Measurements from ENCODE around the gene SLC41A1. TPM values are rescaled to one million over a fixed set of nuclear protein-coding genes. Genes with fewer than 3 reads are reported as not detected.
A peak's percentile ranks its signal among the peaks of the same experiment; 100 is the strongest.
"Not testable (repeated sequence)": the region's sequence is repeated elsewhere in the genome, so short reads cannot be mapped to it uniquely, and the experiment has no call there.

The SLC41A1 gene
- polyA plus RNA-seq, 3 donors from 2014 or later: 5.2 to 14.9 (median 6.4) TPM

DNA sequence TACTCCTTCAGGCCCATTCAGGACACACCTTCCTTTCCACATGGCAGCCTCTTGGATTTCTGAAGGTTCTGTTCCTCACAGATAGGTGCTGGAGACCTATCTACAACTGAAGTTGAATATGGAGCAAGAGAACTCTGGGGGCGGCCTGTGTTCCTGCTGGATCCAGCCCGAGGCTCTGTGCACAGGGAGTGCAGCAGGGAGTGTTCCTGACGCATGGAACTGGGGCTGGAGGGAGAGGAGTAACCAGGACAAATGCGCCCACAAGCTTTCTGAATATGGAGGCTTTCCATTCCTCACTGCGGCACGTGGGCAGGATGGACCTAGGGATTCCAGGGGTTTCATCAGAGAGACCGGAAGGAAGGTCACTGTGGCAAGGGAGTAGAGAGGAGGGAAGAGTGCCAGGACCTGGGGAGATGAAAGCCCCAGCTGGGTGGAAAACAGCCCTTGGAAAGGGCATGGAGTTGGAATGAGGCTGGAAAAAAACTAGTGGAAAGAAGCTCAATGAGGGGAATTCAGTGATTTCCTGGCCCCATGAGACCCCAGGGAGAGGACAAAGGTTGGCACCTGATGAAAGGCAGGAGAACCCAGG is 24.5 kb upstream of the SLC41A1 start:
- no peak overlapping the region for H3K27ac Mint-ChIP-seq
- no peak for DNase-seq
- H3K9me3 Mint-ChIP-seq: no peaks in the 10 kb centered on the region
- peaks cover 3 to 6% of the 10 kb centered on the region in 2 donors for H3K4me1 Mint-ChIP-seq
- peaks cover 0 to 8% (median 8%) of the 10 kb centered on the region in 3 donors for H3K36me3 Mint-ChIP-seq
- no peaks in the 10 kb centered on the region for H3K27me3 Mint-ChIP-seq (ENCODE audit: low read depth in 3 of 3)
- no peak overlapping the region for H3K4me3 Mint-ChIP-seq

DNA sequence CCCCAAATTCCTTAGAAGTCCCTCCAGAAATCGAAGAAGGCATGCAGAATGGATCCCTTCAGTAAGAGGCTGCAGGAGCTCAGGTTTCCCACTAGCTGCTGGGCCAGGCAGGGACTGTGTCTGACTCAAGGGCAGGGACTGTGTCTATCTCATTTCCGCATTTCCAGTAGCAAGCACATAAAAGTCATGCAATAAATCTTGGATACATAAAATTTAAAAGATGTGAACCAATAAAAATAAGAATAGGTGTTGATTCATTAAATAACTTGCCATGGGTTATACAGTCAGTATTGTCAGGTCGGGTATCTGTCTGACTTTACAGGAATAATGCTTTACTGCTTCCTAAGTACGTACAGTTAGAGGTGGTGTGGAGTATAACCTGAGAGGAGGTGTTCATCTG is 21.8 kb upstream of the SLC41A1 start:
- no peak overlapping the region for H3K4me3 Mint-ChIP-seq
- no peak for DNase-seq
- no peak overlapping the region for H3K27ac Mint-ChIP-seq
- no peaks in the 10 kb centered on the region for H3K4me1 Mint-ChIP-seq
- peaks cover 0 to 8% (median 8%) of the 10 kb centered on the region in 3 donors for H3K36me3 Mint-ChIP-seq
- H3K9me3 Mint-ChIP-seq: no peaks in the 10 kb centered on the region
- no peaks in the 10 kb centered on the region for H3K27me3 Mint-ChIP-seq (ENCODE audit: low read depth in 3 of 3)

DNA sequence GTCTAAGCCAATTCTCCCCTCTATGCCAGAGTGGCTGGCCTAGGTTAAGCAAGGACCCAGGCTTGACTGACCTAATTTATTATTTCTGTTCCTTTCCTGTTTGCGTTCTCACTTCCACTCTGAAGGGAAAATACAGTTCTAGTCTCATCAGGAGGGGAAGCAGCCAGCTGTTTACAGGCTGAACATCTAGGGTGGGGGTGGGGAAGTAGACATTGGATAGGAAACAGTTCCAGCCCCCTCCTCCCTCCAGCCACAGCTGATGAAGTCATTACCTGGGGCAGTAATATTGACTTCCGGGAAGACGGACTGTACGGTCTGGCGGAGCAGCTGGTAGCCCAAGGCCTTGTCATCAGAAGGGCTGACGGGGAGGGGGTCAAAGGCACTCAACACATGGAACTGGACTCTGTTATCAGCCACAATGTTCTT is 19.3 kb upstream of the SLC41A1 start:
- Mint-ChIP-seq H3K36me3 (peaks cover 0 to 12% (median 4%) of the 10 kb centered on the region in 3 donors), H3K9me3 (no peaks in the 10 kb centered on the region), H3K4me1 (no peaks in the 10 kb centered on the region), H3K27ac (no peak overlapping the region), H3K27me3 (ENCODE audit: low read depth in 3 of 3) (peaks cover 0 to 3% (median 0%) of the 10 kb centered on the region in 3 donors), H3K4me3 (no peak overlapping the region)
- no peak for DNase-seq

DNA sequence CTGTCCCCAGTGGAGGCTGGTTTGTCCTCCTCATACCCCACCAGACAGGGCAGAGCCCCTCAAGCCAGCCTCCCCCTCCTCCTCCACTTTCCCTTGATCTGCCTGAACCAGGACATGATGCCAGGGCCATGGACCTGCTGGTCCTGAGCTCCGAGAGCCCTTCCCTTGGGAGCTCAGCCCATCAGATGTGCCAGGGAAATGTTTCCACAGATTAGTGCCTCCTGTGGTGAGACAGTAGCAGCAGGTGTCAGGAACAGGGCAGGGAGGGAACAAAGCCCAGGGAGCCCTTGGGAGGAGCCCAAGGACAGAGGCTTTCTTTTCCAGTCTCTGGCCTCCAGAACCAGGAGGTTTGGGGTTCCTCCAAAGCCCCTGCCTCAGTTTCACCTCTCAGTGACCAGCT is 14.6 kb upstream of the SLC41A1 start:
- H3K9me3 Mint-ChIP-seq: no peaks in the 10 kb centered on the region
- peaks cover 4 to 19% (median 6%) of the 10 kb centered on the region in 3 donors for H3K36me3 Mint-ChIP-seq
- no peak overlapping the region for H3K27ac Mint-ChIP-seq
- peaks cover 0 to 3% (median 0%) of the 10 kb centered on the region in 3 donors for H3K27me3 Mint-ChIP-seq (ENCODE audit: low read depth in 3 of 3)
- no peak for DNase-seq
- no peak overlapping the region for H3K4me3 Mint-ChIP-seq
- peaks cover 12 to 16% of the 10 kb centered on the region in 2 donors for H3K4me1 Mint-ChIP-seq

DNA sequence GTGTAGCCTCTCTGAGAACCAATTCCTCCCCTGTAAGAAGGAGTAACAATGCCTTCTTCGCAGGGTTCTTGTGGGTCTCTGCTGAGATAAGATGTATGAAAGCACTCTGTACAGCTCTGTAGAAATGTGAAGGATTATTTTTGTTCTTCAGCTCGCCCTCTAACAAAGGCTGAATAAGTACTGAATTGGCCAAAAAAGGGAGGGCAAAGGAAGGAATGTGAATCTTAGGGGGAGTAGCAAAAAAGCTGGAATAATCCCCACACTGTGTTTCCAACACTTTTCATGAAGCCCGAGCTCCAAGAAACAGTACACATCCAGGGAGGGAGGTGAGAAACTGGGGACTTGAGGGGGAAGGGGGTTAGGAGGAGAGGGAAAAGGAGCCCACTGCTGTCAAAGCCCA is 14.0 kb upstream of the SLC41A1 start:
- Mint-ChIP-seq H3K27me3 (ENCODE audit: low read depth in 3 of 3) (peaks cover 0 to 3% (median 0%) of the 10 kb centered on the region in 3 donors), H3K9me3 (no peaks in the 10 kb centered on the region), H3K27ac (no peak overlapping the region), H3K36me3 (peaks cover 4 to 19% (median 6%) of the 10 kb centered on the region in 3 donors), H3K4me1 (peaks cover 12 to 16% of the 10 kb centered on the region in 2 donors), H3K4me3 (no peak overlapping the region)
- DNase-seq: no peak

DNA sequence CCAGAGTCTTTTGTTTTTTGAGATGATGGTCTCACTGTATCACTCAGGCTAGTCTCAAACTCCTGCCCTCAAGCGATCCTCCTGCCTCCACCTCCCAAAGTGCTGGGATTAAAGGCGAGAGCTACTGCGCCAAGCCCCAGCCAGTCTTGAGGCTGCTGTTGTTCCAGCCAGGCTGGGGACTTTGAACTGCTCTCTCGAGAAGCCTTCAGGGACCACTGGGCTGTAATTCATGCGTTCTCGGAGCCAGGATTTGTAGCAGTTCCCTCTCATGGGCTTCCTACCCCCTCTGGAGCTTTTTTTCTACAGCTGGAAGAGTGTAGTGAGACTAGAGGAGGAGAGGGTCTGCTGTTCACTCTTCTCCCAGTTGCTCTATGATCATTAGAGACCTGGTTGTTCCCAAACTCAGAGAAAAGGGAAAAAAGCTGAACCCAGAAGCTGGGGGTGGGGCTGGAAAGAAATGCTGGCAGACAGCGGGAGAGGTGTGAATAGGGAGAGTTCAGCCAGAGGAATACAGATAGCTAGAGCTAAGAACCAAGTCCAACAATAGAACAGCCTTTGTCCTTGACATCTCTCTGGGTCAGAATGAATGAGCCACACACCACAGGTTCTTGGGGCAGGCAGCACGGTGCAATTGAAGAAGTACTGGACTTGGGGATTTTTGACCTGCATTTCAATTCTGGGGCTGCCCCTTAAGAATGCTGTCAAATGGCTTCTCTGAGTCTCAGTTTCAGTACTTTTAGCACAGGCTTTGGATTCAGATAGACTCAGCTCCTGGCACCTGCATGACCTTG is 13.2 kb upstream of the SLC41A1 start:
- Mint-ChIP-seq H3K27ac (no peak overlapping the region), H3K36me3 (peaks cover 4 to 19% (median 6%) of the 10 kb centered on the region in 3 donors)

DNA sequence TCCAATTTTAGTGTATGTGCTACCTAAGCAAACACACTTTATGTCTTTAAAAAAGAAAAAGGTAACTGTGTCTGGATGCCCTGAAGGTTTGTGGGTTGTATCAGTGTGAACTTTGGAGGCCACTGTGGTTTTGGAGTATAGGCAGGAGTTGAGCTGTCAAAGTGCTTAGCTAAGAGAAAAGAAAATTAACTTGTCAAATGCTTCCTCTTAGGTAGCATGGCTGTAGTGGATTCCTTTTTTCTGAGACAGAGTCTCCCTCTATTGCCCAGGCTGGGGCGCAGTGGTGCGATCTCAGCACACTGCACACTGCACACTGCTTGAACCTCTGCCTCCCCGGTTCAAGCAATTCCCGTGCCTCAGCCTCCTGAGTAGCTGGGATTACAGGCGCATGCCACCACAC is 11.2 kb upstream of the SLC41A1 start:
- Mint-ChIP-seq H3K4me1 (peaks cover 12 to 16% of the 10 kb centered on the region in 2 donors), H3K27ac (peak overlapping the region in 1 of 6 donors; percentile 1), H3K36me3 (peaks cover under 1 to 11% (median 6%) of the 10 kb centered on the region in 3 donors), H3K9me3 (no peaks in the 10 kb centered on the region), H3K4me3 (peak overlapping the region in 2 of 5 donors; percentile 8 to 34), H3K27me3 (ENCODE audit: low read depth in 3 of 3) (peaks cover 0 to 5% (median 0%) of the 10 kb centered on the region in 3 donors)
- peak in 2 of 3 donors; percentile 4 to 21 for DNase-seq

More for the DNA sequence above, 13.2 kb upstream of the SLC41A1 start:
- Mint-ChIP-seq H3K9me3 (no peaks in the 10 kb centered on the region), H3K27me3 (ENCODE audit: low read depth in 3 of 3) (peaks cover 0 to 3% (median 0%) of the 10 kb centered on the region in 3 donors), H3K4me3 (no peak overlapping the region), H3K4me1 (peaks cover 12 to 16% of the 10 kb centered on the region in 2 donors)
- no peak for DNase-seq

DNA sequence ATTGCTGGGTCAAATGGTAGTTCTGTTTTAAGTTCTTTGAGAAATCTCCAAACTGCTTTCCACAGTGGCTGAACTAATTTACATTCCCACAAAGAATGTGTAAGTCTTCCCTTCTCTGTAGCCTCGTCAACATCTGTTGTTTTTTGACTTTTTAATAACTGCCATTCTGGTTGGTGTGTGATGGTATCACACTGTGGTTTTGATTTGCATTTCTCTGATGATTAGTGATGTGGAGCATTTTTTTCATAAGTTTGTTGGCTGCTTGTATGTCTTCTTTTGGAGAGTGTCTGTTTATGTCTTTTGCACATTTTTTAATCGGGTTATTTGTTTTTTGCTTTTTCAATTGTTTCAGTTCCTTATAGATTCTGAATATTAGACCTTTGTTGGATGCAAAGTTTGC is 10.3 kb upstream of the SLC41A1 start:
- Mint-ChIP-seq H3K4me1 (peaks cover 12 to 16% of the 10 kb centered on the region in 2 donors), H3K4me3 (peak overlapping the region in 1 of 5 donors; percentile 2), H3K27ac (peak overlapping the region in 1 of 6 donors; percentile 74), H3K36me3 (peaks cover 0 to 11% (median 6%) of the 10 kb centered on the region in 3 donors)
- H3K9me3 Mint-ChIP-seq; DNase-seq; H3K27me3 Mint-ChIP-seq (ENCODE audit: low read depth in 3 of 3): not testable (repeated sequence)

DNA sequence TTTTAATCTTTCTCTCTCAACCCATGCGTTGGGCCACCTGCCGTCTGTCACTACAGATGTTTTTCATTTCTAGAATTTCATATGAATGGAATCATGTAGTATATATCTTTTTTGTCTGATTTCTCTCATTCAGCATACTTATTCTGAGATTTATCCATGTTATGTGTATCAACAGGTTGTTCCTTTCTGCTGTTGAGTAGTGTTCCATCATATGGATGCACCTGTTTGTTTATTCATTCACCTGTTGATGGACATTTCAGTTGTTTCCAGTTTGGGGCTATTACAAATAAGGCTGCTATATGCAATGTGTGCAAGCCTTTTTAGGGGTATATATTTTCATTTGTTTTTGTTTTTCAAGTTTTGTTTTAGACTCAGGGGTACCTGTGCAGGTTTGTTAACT is 9.4 kb upstream of the SLC41A1 start:
- no peak for DNase-seq
- peaks cover 12 to 16% of the 10 kb centered on the region in 2 donors for H3K4me1 Mint-ChIP-seq
- H3K36me3 Mint-ChIP-seq: peaks cover 0 to 7% (median 6%) of the 10 kb centered on the region in 3 donors
- H3K27me3 Mint-ChIP-seq (ENCODE audit: low read depth in 3 of 3): peaks cover 0 to 6% (median 1%) of the 10 kb centered on the region in 3 donors
- no peak overlapping the region for H3K27ac Mint-ChIP-seq
- no peak overlapping the region for H3K4me3 Mint-ChIP-seq
- no peaks in the 10 kb centered on the region for H3K9me3 Mint-ChIP-seq

DNA sequence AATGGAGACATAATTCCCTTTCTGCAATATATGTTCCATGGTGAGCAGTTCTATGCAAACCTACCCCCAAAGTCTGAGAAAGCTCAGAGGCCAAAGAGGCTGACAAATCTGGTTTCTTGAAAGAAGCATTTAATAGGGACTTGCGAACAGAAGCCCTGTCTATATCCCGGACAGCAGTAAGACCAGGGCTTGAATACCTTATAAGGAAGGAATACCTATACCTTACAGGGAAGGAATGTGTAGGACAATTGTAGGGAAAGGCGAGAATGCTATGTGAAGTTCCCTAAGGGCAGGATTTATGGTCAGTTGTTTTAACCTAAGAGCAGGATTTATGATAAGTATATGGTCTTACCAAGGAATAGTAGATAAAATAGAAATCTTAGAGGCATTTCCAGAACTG is 5.0 kb upstream of the SLC41A1 start:
- DNase-seq: no peak
- Mint-ChIP-seq H3K27ac (no peak overlapping the region), H3K9me3 (no peaks in the 10 kb centered on the region), H3K4me1 (peaks cover 9 to 11% of the 10 kb centered on the region in 2 donors), H3K27me3 (ENCODE audit: low read depth in 3 of 3) (peaks cover 1 to 9% (median 3%) of the 10 kb centered on the region in 3 donors), H3K36me3 (no peaks in the 10 kb centered on the region), H3K4me3 (no peak overlapping the region)

DNA sequence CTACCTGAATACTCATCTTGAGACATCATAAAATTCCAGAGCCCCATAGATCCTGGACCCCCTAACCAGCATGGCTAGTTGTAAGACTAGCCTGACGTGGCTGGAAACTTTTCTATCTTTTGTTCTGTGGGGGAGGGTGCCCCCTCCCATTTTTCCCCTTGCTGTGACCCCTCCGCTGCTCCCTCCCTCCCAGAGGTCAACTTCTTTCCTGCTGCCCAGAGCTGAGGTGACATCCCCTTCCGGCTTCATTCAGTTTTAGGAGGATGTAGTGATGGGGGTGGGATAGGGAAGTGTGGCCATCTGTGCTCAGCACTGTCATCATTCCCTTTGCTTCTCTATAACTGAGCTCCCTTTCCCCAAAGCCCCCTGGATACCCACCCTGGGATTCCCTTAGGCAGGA is 4.4 kb upstream of the SLC41A1 start:
- Mint-ChIP-seq H3K4me1 (peaks cover 10 to 12% of the 10 kb centered on the region in 2 donors), H3K27ac (no peak overlapping the region), H3K9me3 (no peaks in the 10 kb centered on the region), H3K36me3 (no peaks in the 10 kb centered on the region), H3K27me3 (ENCODE audit: low read depth in 3 of 3) (peaks cover 1 to 9% (median 3%) of the 10 kb centered on the region in 3 donors), H3K4me3 (no peak overlapping the region)
- DNase-seq: no peak

DNA sequence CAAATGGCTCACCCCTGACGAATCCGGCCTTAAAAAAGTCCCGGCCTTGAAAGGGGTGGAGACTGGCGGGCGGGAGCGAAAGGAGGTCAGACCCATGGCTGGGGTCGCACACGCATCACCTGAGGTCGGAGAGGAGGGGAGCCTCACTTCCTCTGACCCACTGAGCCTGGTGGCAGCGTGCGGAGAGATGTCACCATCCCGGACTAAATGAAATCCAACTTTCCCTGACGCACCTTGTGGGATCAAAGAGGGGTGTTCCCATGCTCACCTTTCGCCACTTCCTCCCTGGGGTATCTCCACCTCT is 709 bp upstream of the SLC41A1 start:
- H3K4me3 Mint-ChIP-seq: peak overlapping the region; percentile 92 to 95 (median 94)
- H3K4me1 Mint-ChIP-seq: peaks cover 38 to 47% of the 10 kb centered on the region in 2 donors
- DNase-seq: peak in 1 of 3 donors; percentile 38
- peaks cover 0 to 10% (median 7%) of the 10 kb centered on the region in 3 donors for H3K36me3 Mint-ChIP-seq
- peaks cover 1 to 6% (median 5%) of the 10 kb centered on the region in 3 donors for H3K27me3 Mint-ChIP-seq (ENCODE audit: low read depth in 3 of 3)
- peak overlapping the region; percentile 73 to 94 (median 86) for H3K27ac Mint-ChIP-seq
- no peaks in the 10 kb centered on the region for H3K9me3 Mint-ChIP-seq

DNA sequence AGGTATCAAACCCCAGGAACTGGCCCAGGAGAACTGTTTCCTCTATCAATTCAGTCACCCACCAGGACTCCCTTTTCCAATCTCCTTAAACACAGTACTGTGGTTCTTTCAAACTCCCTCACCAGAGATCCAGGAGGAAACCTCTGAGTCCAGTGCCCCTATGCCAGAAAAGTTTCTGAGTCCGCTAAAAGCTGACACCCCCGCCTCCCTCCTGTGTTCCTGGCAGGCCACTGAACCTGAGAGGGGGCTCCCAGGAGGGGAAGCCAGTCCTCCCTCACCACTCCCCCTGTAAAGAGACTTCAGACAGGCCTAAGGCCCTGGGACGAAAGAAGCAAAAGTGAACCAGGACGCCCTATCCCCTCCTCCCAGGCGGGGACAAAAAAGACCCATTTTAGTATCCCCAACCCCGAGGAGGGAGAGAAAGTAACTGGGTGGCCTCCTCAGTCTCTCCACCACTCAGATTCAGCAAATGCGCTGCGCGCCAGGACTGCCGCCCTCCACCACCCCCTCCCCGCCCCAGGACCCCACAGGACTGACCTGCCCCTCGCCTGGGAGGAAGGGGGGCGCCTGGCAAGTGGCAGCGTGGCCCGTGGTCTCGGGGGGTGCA is 624 bp downstream of the SLC41A1 start:
- H3K4me1 Mint-ChIP-seq: peaks cover 45 to 58% of the 10 kb centered on the region in 2 donors

DNA sequence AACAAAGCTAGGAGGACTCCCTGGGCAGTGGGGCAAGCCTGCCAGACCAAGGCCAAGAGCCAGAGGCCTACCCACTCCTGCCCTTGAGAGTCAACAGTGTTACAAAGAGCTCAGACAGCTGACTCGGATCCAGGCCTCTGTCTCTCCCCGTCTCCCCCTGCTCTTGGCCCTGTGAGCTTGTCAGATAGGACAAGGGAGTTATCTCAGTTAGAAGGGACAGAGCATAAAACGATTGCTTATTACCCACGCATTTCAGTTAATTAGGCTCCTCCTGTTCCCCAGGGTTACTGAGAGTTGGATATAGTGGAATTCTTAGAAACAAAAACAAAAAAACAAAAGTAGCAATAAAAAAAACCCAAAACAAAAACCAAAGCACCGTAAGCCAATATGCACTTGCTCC is 1.3 kb downstream of the SLC41A1 start:
- Mint-ChIP-seq H3K4me1 (peaks cover 50 to 65% of the 10 kb centered on the region in 2 donors), H3K27ac (peak overlapping the region; percentile 83 to 92 (median 90)), H3K36me3 (peaks cover 0 to 10% (median 7%) of the 10 kb centered on the region in 3 donors), H3K27me3 (ENCODE audit: low read depth in 3 of 3) (peaks cover 1 to 4% (median 4%) of the 10 kb centered on the region in 3 donors), H3K9me3 (no peaks in the 10 kb centered on the region), H3K4me3 (peak overlapping the region; percentile 87 to 93 (median 92))
- no peak for DNase-seq

More for the DNA sequence above, 624 bp downstream of the SLC41A1 start:
- H3K36me3 Mint-ChIP-seq: peaks cover 0 to 10% (median 7%) of the 10 kb centered on the region in 3 donors
- peaks cover 1 to 4% (median 4%) of the 10 kb centered on the region in 3 donors for H3K27me3 Mint-ChIP-seq (ENCODE audit: low read depth in 3 of 3)
- H3K9me3 Mint-ChIP-seq: no peaks in the 10 kb centered on the region
- peak overlapping the region; percentile 87 to 93 (median 92) for H3K4me3 Mint-ChIP-seq
- peak overlapping the region; percentile 83 to 92 (median 90) for H3K27ac Mint-ChIP-seq
- peak in 1 of 3 donors; percentile 21 for DNase-seq

All from immature natural killer cell (primary cell).